Activated T-helper 9 cell treated with anti-CD3 and anti-CD28 coated beads, Interleukin-2, amount 50 U/mL, for 16 hours (primary cell): ENCODE data around the gene KRT84.
"Not testable (repeated sequence)": the region's sequence is repeated elsewhere in the genome, so short reads cannot be mapped to it uniquely, and the experiment has no call there.

Experiments
- DNase-seq: peaks from one replicate; pipeline ENCODE4 v3.0.0-alpha.2; 2020; ENCODE audit warnings: low read depth

The KRT84 gene

GRCh38 chr12:52360663-52361271 lies 24.7 kb downstream of the KRT84 start:
- no peak for DNase-seq

DNA sequence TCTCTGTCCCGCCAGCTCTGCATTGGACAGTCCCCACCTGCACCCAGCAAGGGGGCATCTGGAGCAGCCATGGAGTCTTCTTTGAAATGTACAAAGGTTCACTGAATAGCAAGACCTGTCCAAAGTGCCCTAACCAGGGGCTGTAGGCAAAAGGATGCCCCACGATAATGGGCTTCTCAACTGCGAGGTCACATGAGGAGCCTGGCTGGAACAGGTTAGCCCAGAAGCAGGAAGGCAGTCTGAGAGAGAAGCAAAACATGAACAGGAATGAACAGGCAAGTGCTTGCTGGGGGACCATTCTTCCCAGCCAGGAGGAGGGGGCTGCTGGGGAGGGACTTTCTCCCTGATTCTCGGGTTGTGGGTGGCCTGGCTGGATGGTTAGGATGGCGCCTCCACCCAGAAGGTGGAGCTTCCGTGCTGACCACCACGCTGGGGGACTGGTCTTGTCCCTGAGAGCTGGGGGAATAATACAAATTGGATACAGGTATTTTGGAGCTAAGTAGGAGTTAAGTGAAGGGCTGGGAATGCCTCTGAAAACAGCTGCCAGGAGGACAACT lies 25.3 kb downstream of the KRT84 start:
- DNase-seq, result no peak

GRCh38 chr12:52359621-52360061 lies 25.8 kb downstream of the KRT84 start:
- no peak for DNase-seq

GRCh38 chr12:52358575-52359350 lies 26.7 kb downstream of the KRT84 start:
- no peak for DNase-seq

DNA sequence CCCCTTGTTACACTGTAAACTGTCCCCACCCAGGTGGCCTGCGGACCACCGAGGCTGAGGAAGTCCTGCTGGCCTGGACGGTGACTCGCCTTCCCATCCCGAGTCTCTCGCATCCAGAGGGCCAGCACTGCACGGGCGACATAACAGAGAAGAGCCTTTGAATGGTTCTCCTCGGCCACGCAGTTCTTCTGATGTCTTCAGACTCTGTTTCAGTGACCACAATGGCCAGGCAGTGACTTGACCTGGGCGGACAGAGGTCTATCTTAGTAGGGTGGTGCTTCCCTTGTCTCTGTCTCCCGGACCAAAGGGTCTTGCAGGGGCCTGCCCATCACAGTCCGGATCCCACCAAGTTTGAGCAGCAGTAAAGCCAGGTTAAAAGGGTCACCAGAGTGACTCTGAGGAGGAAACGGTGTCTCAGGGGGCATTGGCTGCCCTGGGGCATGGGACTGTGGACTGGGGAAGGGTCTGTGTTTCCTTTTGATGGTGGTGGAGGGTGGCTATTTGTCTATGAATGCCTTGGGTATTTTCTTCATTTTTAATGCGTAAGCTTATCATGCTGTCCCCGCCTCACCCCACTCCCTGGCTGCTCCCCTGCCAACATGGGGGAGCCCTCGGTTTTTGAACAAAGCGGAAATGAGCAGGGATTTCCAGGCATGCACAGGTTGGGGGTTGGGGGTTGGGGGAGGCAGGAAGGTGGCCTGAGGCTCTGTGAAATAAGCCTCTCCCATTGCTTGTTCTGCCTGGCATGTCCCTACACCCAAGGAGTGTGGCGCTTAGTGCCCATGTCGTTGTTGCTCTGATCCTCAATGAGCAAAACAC lies 28.5 kb downstream of the KRT84 start:
- no peak for DNase-seq

DNA sequence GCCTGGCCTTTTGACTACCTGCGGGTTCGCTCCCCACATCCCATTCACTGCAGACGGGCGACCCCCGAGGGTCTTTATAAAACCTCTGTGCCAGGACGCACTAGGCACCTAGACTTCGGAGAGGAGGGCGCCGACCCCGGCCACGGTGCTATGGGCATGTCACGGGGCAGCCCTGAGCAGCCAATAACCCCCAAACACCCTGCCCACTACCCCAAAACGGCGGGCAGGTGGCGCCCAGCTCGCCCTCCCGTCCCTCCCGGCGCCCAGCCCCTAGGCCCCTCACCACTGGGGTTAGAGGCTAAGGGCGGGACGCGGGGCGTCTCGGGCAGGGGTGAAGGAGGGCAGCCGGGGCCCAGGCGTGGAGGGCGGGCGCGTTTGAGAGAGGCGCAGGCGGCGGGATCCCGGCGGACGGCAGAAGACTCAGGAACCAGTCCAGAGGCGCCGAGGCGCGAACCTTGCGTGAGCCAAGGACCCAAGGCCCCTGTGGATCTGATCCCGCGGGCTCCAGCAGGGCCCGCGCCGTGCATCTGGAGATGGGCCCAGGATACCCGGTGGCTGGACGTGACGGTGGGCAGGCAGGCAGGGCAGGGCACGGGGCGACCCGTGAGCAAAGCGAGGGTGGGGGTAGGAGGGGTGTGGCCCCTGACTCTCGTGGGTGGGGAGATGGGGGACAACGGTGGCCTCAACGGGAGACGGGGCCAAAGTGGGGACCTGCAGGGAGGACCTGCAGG lies 29.3 kb downstream of the KRT84 start:
- DNase-seq, result no peak

DNA sequence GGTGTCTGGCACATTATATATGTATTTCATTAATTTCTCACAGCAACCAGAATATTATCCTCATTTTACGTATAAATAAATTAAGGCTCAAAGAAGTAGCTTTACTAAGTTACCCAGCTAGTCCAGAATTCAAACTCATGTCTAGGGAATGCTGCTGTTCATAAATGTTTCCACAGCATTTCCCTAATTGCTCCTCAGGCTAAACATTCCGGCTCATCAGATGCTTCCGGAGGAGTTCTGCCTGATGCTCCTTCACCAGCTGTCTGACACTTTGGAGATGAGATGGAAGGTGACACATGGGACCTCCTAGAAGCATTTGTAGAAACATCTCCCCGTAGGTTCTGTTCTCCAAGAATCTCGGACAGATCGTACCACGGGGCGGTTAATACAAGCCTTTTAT lies 30.3 kb downstream of the KRT84 start:
- no peak for DNase-seq

- DNase-seq, result no peak
Measured at GRCh38 chr12:52354200-52354599, 31.3 kb downstream of the KRT84 start.

GRCh38 chr12:52353766-52354165 lies 31.7 kb downstream of the KRT84 start:
- no peak for DNase-seq

- DNase-seq, result no peak
Measured at GRCh38 chr12:52352951-52353350, 32.5 kb downstream of the KRT84 start.

GRCh38 chr12:52351196-52352059 lies 34.0 kb downstream of the KRT84 start:
- DNase-seq, result no peak

- DNase-seq, result no peak
Measured at GRCh38 chr12:52350786-52351185, 34.7 kb downstream of the KRT84 start.

- DNase-seq, result no peak
Measured at GRCh38 chr12:52350021-52350620, 35.3 kb downstream of the KRT84 start.

DNA sequence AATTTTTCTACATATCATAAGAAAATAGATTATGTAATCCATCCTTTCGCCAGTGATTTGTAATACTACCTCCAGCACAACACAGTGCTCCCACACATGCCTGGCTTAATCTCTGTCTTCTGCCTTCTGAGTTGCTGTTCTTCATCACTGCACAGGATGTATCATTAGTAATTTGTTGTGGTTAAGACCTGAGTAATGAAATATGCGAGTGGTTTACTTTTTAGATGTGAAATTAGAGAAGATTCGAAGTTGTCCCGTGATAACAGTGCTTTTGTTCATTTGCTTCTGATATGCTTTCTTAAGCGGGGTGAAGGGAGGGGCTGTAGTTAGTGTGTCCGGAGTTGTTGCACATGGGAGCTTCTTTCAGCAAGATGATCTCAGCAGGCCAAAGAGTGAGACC lies 36.3 kb downstream of the KRT84 start:
- no peak for DNase-seq

- DNase-seq, result no peak
Measured at GRCh38 chr12:52347551-52348510, 37.6 kb downstream of the KRT84 start.

DNA sequence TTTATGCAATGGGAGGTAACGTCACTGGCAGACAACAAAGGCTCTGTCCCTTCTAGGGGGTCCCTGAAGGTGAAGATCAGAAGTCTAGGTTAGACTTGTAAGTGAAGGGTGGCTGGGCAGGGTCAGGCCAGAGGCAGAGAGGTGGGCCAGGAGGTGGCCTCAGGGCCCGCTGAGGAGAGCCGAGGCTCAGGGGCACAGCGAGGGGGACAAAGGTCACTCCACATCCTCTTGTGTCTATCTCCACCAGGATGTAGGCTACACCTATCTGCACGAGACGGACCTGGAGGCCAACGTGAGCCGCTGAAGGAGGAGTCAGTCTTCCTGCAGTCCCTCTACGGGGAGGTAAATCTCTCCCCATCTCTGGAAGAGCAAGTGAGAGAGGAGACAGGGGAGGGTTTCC lies 38.4 kb downstream of the KRT84 start:
- DNase-seq, result no peak

GRCh38 chr12:52346593-52346992 lies 38.9 kb downstream of the KRT84 start:
- DNase-seq, result no peak

DNA sequence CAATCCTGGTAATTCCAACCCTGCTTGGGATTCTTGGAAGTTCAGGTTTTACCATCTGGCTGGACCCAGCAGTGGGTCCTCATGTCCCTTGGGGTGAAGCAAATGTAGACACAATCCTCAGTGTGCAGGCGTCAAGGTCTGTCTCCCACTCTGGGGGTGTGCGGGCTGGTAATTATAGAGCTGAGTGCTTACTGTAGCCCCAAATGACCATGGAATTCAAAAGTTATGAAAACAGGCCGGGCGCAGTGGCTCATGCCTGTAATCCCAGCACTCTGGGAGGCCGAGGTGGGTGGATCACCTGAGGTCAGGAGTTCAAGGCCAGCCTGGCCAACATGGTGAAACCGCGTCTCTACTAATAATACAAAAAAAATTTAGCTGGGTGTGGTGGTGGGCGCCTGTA lies 40.4 kb downstream of the KRT84 start:
- not testable (repeated sequence) for DNase-seq

DNA sequence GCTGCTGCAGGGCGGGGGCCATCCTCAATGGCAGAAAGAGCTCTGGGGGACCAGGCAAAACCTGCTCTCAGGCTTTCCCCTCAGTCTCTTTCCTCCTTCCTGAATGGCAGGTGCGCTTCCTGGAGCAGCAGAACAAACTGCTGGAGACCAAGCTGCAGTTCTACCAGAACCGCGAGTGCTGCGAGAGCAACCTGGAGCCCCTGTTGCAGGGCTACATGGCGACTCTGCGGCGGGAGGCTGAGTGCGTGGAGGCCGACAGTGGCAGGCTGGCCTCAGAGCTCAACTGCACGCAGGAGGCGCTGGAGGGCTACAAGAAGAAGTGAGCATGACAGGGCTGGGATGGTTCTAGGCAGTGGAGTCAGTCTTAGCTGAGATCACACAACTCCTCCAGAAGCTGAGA lies 41.3 kb downstream of the KRT84 start:
- DNase-seq, result no peak
